Right ventricle myocardium superior (tissue), 1 donor: ENCODE measurements around the gene NRK. TPM values are rescaled to one million over a fixed set of nuclear protein-coding genes. Genes with fewer than 3 reads are reported as not detected.
"Not testable (repeated sequence)": the region's sequence is repeated elsewhere in the genome, so short reads cannot be mapped to it uniquely, and the experiment has no call there.

ENCODE experiments used
- ATAC-seq: fragments of 200-7000 bp; cut with Tn5 transposase; one replicate; pipeline ENCODE4 v1.9.1; 2020; ENCODE audit warnings: mild to moderate bottlenecking; ENCODE audit not compliant: poor library complexity
- DNase-seq: peaks from one replicate; pipeline ENCODE4 v3.0.0-alpha.2; 2020
- intact Hi-C: fragments of 100-400 bp; cut with DNase I; formaldehyde crosslinking; loops from one replicate; pipeline ENCODE4 v1.11.2; 2022
- long read RNA-seq: library from polyadenylated mRNA; unstranded; transcript quantifications from one replicate; pipeline ENCODE4 v2.0.0, GENCODE V29; 2021
- total RNA-seq: library from RNA; stranded (reverse); fragmentation: NEBNext Ultra II Directional; extraction: Animal tissue kit (Norgen Biotek cat#: 25700); gene quantifications from one replicate; pipeline ENCODE4 v1.2.1, GENCODE V29; 2021
- donor health status: DM: no; HTN: yes; CAD: no; lungs with severe emphysema.

NRK gene, protein sequence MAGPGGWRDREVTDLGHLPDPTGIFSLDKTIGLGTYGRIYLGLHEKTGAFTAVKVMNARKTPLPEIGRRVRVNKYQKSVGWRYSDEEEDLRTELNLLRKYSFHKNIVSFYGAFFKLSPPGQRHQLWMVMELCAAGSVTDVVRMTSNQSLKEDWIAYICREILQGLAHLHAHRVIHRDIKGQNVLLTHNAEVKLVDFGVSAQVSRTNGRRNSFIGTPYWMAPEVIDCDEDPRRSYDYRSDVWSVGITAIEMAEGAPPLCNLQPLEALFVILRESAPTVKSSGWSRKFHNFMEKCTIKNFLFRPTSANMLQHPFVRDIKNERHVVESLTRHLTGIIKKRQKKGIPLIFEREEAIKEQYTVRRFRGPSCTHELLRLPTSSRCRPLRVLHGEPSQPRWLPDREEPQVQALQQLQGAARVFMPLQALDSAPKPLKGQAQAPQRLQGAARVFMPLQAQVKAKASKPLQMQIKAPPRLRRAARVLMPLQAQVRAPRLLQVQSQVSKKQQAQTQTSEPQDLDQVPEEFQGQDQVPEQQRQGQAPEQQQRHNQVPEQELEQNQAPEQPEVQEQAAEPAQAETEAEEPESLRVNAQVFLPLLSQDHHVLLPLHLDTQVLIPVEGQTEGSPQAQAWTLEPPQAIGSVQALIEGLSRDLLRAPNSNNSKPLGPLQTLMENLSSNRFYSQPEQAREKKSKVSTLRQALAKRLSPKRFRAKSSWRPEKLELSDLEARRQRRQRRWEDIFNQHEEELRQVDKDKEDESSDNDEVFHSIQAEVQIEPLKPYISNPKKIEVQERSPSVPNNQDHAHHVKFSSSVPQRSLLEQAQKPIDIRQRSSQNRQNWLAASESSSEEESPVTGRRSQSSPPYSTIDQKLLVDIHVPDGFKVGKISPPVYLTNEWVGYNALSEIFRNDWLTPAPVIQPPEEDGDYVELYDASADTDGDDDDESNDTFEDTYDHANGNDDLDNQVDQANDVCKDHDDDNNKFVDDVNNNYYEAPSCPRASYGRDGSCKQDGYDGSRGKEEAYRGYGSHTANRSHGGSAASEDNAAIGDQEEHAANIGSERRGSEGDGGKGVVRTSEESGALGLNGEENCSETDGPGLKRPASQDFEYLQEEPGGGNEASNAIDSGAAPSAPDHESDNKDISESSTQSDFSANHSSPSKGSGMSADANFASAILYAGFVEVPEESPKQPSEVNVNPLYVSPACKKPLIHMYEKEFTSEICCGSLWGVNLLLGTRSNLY (N-terminal part only)
- 2.5 TPM for total RNA-seq
- long read RNA-seq = 0 reads

DNA sequence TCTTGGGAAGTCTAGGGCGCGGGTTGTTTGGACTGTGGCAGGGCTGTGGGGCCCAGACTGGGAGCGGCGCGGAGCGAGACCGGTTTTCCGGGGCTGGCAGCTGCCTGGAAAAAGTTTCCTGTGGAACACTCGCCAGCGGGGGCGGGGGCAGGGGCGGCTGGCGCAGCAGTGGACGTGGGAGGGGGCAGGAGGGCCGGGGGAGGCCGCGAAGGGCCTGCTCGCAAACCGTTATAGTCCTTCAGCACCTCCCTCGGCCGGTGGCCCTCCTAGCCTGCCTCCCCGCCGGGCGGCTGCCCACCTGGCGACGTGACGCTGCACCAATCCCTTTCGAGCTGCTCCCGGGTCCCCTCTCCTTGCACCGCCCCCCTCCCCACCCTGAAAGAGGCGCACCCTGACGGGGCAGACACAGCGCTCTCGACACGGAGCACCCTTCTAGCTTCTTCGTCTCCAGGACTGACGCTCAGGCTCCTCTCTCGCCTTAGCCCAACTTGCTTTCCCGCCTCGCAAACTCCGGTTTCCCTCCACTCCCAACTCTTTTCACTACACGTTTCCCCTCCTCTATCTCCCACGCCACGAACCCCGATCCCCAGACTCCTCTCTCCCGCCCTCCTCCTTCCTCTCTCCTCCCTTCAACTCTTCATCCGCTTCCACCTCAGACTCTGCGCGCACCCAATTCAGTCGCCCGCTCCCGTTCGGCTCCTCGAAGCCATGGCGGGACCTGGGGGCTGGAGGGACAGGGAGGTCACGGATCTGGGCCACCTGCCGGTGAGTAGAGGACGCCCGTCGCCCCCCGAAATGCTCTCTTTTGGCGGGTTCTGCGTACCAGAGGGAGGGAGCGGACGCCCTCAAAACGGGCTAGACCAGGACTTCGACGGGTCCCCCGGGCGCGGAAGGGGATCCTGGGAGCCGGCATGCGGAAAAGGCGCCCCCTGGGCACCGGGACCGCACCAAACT lies at the start of gene NRK:
NRK (plus strand) TSS at position 402 of the 954 bp plus-strand sequence; CDS start at position 709, 307 bp downstream.
- intact Hi-C loops = no loop called here
- ATAC-seq (peak; percentile 78), DNase-seq (peak; percentile 40)

- ATAC-seq (no peak), DNase-seq (no peak)
- intact Hi-C loops = no loop called here
Observed at GRCh38 chrX:105773801-105774200, 48.5 kb upstream of the NRK start.

- ATAC-seq (no peak), DNase-seq (no peak)
Observed at GRCh38 chrX:105775679-105776078, 46.7 kb upstream of the NRK start.

DNA sequence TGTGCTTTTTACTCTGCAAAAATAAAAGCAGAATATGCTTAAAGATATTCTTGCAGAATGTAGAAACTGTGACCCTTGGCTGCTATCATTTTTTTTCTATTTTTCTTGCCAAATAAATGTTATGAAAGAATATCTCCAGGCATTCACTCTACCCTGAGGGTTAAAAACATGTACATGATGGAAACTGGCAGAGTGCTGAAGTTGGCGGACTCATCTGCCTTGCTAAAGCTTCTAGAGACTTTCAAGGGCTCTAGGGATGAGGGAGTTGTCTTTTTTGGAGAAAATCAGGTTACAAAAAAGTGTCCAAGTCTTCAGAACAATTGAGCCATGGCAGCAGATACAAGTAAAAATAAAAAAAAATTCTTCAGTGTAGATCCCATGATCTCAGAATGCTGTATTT lies 40.5 kb upstream of the NRK start:
- intact Hi-C loops = no loop called here
- ATAC-seq (peak; percentile 22), DNase-seq (peak; percentile 38)

More at GRCh38 chrX:105775679-105776078, 46.7 kb upstream of the NRK start:
- intact Hi-C loops = no loop called here

DNA sequence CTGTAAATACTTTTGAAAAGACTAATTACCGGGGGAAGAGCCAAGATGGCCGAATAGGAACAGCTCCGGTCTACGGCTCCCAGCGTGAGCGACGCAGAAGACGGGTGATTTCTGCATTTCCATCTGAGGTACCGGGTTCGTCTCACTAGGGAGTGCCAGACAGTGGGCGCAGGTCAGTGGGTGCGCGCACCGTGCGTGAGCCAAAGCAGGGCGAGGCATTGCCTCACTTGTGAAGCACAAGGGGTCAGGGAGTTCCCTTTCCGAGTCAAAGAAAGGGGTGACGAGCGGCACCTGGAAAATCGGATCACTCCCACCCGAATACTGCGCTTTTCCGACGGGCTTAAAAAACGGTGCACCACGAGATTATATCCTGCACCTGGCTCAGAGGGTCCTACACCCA lies 25.5 kb upstream of the NRK start:
- ATAC-seq, intact Hi-C loops, DNase-seq: not testable (repeated sequence)

DNA sequence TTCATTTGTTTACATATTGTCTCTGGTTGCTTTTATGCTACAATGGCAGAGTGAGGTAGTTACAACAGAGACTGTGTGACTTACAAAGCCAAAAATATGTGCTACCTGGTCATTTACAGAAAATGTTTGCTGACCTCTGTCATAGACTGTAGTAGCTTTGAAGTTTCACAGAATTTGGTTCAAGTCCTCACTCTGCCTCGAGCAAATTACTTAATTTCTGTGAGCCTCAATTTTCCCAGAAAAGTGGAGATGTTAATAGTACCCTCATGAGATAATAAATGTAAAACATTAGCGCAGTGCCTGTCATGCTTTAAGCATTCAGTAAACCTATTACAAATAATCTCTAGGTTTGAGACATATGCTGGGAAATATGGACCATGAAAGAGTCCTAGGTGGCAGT lies 18.4 kb upstream of the NRK start:
- intact Hi-C loops = no loop called here
- ATAC-seq (no peak), DNase-seq (no peak)

DNA sequence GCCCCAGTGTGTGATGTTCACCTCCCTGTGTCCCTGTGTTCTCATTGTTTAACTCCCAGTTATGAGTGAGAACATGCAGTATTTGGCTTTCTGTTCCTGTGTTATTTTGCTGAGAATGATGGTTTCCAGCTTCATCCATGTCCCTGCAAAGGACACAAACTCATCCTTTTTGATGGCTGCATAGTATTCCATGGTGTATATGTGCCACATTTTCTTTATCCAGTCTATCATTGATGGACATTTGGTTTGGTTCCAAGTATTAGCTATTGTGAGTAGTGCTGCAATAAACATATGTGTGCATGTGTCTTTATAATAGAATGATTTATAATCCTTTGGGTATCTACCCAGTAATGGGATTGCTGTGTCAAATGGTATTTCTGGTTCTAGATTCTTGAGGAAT lies 16.7 kb upstream of the NRK start:
- intact Hi-C loops, ATAC-seq: not testable (repeated sequence)

DNA sequence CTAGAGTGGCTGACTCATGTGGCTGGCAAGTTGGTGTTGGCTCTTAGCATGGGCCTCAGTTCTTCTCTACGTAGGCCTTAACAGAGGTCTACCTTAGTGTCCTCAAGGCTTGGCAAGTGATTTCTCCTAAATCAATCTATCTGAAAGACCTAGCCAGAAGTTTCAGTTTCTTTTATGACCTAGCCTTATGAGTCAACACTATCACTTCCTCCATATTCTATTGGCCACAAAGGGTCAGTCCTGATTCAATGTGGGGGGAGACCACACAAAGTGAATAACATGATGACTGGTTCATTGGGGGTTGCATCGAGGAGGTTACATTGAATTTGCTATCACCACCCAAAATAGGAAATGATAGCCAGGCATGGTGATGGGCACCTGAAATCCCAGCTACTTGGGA lies 5.8 kb upstream of the NRK start:
- ATAC-seq (no peak), DNase-seq (no peak)
- intact Hi-C loops = no loop called here

More for the DNA sequence above, 16.7 kb upstream of the NRK start:
- not testable (repeated sequence) for DNase-seq

DNA sequence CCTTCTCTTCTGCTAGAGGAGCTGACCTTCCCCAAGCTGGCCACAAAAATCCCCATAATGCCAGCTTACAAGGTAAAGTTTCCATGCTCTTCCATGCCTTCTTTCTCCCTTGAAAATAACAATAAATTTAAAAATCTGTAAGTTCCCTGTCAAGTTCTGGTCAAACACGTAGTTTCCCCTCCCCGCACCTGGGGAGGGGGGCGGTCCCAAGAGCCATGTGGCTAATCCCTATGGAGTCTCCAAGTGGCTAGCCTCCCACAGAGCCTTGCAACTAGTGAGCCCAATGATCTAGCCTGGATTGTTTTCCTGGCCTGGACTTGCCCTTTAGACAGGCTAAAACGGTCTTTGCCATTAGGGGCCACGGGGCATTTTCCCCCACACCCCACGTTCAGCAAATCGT lies 2.1 kb upstream of the NRK start:
- DNase-seq (no peak), ATAC-seq (no peak)
- intact Hi-C loops = no loop called here

GRCh38 chrX:105821471-105822121 lies 743 bp upstream of the NRK start:
- DNase-seq (peak; percentile 31), ATAC-seq (peak; percentile 34)
- intact Hi-C loops = no loop called here

DNA sequence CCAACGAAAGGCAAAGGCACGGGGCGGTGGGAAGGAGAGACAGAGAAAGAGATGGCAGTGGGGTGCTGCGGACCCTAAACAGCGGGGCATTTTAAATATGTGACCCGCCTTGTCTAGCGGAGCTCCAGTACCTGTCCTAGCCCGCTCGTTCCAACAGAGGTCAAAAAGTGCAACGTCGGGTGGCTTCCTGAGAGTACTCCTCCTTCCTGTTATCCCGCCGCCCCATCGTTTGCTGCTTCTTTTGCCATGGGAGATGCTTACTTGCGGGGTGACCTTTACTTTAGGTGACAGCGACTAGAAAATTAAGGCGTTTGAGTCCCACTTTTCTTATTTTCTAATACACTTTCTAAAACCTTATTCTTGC lies 735 bp downstream of the NRK start:
- peak; percentile 39 for ATAC-seq
- intact Hi-C loops = no loop called here
- DNase-seq = no peak

GRCh38 chrX:105829011-105829410 lies 6.7 kb downstream of the NRK start:
- intact Hi-C loops = no loop called here
- ATAC-seq (no peak), DNase-seq (no peak)

DNA sequence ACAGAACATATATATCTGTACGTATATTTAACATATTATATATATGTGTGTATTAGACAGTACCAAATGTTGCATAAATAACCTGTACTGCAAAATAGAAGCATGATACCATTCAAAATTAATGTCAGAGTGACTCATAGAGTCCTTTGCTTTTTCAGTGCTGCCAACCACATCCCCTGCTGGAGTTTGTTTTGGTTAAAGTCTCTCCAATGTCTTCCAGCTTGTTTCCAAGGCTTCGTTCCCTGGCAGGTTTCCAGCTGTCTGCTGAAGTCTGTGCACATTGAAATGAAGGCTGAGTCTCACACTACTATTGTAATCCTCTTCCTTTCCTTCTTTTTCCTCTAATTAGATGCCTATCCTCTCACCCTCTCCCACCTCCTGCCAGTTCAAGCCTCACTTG lies 14.9 kb downstream of the NRK start:
- intact Hi-C loops = no loop called here
- DNase-seq = peak; percentile 55
- ATAC-seq = peak; percentile 79

- intact Hi-C loops = no loop called here
Observed at GRCh38 chrX:105845631-105846030, 23.3 kb downstream of the NRK start.

GRCh38 chrX:105850100-105850499 lies 27.8 kb downstream of the NRK start:
- ATAC-seq, intact Hi-C loops: not testable (repeated sequence)
- peak; percentile 20 for DNase-seq

More at GRCh38 chrX:105845631-105846030, 23.3 kb downstream of the NRK start:
- ATAC-seq = no peak
- no peak for DNase-seq

DNA sequence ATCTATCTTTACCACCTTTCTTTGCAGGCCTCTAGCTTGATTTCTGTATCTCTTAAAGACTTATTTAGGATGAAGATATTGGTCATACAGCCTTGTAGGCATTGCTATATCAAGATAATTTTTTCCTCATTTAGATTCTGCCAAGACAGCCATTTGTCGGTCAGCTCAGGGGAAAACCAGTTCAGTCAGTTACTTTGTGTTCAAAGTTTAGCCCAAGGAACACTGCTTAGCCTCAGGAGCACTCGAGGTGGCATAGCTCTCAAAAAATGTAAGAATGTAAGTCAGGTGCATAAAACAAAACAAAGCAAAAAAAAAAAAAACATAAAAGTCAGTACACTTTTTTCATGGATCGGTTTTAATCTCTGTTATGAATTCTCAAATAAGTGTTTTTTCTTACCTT lies 43.4 kb downstream of the NRK start:
- no peak for DNase-seq
- no peak for ATAC-seq
- intact Hi-C loops = no loop called here

DNA sequence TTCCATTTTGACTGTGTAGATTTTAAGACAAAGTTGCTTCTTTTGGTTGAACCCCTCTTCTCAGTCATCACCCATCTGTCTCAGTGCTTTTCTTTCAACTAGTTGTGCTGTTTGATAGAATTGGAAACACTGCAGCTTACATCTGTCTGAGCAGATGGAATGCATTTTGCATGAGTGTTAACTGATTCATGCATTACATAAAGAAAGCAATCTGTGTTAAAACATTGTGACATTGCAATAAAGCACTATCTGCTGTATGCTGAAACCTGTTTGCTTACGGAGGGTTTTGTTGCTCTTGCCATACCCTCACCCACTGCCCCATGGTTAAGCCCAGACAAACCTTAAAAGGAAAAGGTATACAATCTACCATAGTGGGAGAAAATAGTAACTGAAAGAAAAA lies 47.4 kb downstream of the NRK start:
- intact Hi-C loops = no loop called here
- no peak for ATAC-seq
- DNase-seq = no peak
